Stomach (tissue), 19 donors: ENCODE data around the gene UHRF1. TPM values are rescaled to one million over a fixed set of nuclear protein-coding genes. Genes with fewer than 3 reads are reported as not detected.

Source experiments
- DNase-seq, 2 donors: peaks; one replicate each; pipeline versions ENCODE4 v3.0.0 to v3.0.0-alpha.2; 2013 to 2019
- H3K27ac ChIP-seq, 5 donors: fragments of 200-600 bp in 4 of 5; sonication (generic) in 4 of 5; one replicate each; pipeline ENCODE4 v1.5.1; 2013 to 2019; ENCODE audit warnings: mild to moderate bottlenecking in 1 of 5, moderate library complexity in 1 of 5
- H3K27me3 ChIP-seq, 3 donors: fragments of 200-600 bp; sonication (generic); one replicate each; pipeline ENCODE4 v1.5.1; 2017 to 2019; ENCODE audit warnings: mixed run types in 1 of 3
- H3K36me3 ChIP-seq, 4 donors: fragments of 200-600 bp; sonication (generic); 1 replicate in 3 of 4; 2 replicates in 1 of 4; pipeline ENCODE4 v1.5.1; 2016 to 2019
- H3K4me1 ChIP-seq, 4 donors: fragments of 200-600 bp; sonication (generic); one replicate each; pipeline ENCODE4 v1.5.1; 2016 to 2019
- H3K4me3 ChIP-seq, 4 donors: fragments of 200-600 bp; sonication (generic) in 3 of 4; one replicate each; pipeline ENCODE4 v1.5.1; 2016 to 2019; ENCODE audit warnings: mild to moderate bottlenecking in 1 of 4
- H3K9me3 ChIP-seq, 4 donors: fragments of 200-600 bp; sonication (generic); one replicate each; pipeline ENCODE4 v1.5.1; 2016 to 2019
- EP300 ChIP-seq: sonication (generic); formaldehyde crosslinking; IDR thresholded peaks from one replicate; pipeline ENCODE4 v1.6.1; 2017; ENCODE audit warnings: antibody characterized with exemption
- POLR2A ChIP-seq, 4 donors: fragments of 450-650 bp; IDR thresholded peaks; one replicate each; pipeline ENCODE4 v1.6.1; 2016; ENCODE audit warnings: antibody characterized with exemption in 4 of 4, control low read depth in 2 of 4, mild to moderate bottlenecking in 1 of 4, moderate library complexity in 1 of 4
- POLR2AphosphoS5 ChIP-seq, 3 donors: sonication (generic); formaldehyde crosslinking; IDR thresholded peaks; one replicate each; pipeline ENCODE4 v1.6.1; 2016; ENCODE audit warnings: antibody characterized with exemption in 3 of 3
- WGBS, 5 donors: extraction: QIAGEN DNeasy Blood & Tissue Kit in 3 of 5; methylation state at CpG; one replicate each; pipeline versions ENCODE4 v1.1.5 to v1.1.7; 2013 to 2018; 5-methylcytosine and 5-hydroxymethylcytosine counted together
- intact Hi-C: fragments of 100-400 bp; cut with DNase I; formaldehyde crosslinking; loops from one replicate; pipeline ENCODE4 v1.15.1; 2023; ENCODE audit warnings: low total_unique reads
- long read RNA-seq, 10 donors: transcript quantifications; one replicate each; lab custom pipeline, GENCODE V29; 2026
- polyA plus RNA-seq, 3 donors: library from polyadenylated mRNA; stranded (reverse); fragments of 200-250 nt; gene quantifications; one replicate each; pipeline ENCODE4 v1.2.3, GENCODE V29; 2013
- total RNA-seq, 5 donors: library from RNA; depleted of rRNA; stranded (reverse); fragments of >200 nt; gene quantifications; one replicate each; pipeline versions ENCODE4 v1.1.0 to v1.2.3, GENCODE V29; 2014 to 2016
- TF ChIP-seq, protein P1 (sequence below), 7 experiments: fragments of 450-650 bp in 4 of 7; fragments of 200-600 bp in 3 of 7; sonication (generic) in 3 of 7; IDR thresholded peaks; one replicate each; pipeline ENCODE4 v1.5.1; 2016 to 2019; ENCODE audit warnings: antibody characterized with exemption in 7 of 7, control low read depth in 2 of 7, mild to moderate bottlenecking in 1 of 7
- donor health status: healthy with polysubstance abuse.
- donor health status: Bipolar disorder and iron deficiency.
- donor health status: healthy.

UHRF1 gene
- total RNA-seq = 10 to 100 TPM in 1 of 5 donors, 1 to 10 TPM in 2, under 1 TPM in 2; 0.58 to 20.5 (median 6.4) TPM
- 1 to 10 TPM; 2.0 to 4.4 (median 3.8) TPM for polyA plus RNA-seq
- long read RNA-seq, donor 1 = 0 reads
- long read RNA-seq, donor 2 = 0 reads
- long read RNA-seq, donor 3, partial matches to known transcripts = 0 of 1 reads
- long read RNA-seq, donor 3, other reads (novel, unspliced or antisense) = 0 of 1 reads
- long read RNA-seq, donor 4, partial matches to known transcripts = 0 of 1 reads
- long read RNA-seq, donor 4, other reads (novel, unspliced or antisense) = 0 of 1 reads
- long read RNA-seq, donor 5, partial matches to known transcripts = 0 of 4 reads
- long read RNA-seq, donor 5, other reads (novel, unspliced or antisense) = 0 of 4 reads
- long read RNA-seq, donor 6, partial matches to known transcripts = 0 of 4 reads
- long read RNA-seq, donor 6, other reads (novel, unspliced or antisense) = 0 of 4 reads
- long read RNA-seq, donor 7, partial matches to known transcripts = 0 of 1 reads
- long read RNA-seq, donor 7, other reads (novel, unspliced or antisense) = 0 of 1 reads
- long read RNA-seq, donor 8, partial matches to known transcripts = 0 of 1 reads
- long read RNA-seq, donor 8, other reads (novel, unspliced or antisense) = 0 of 1 reads
- long read RNA-seq, donor 9, partial matches to known transcripts = 0 of 1 reads
- long read RNA-seq, donor 9, other reads (novel, unspliced or antisense) = 0 of 1 reads
- long read RNA-seq, donor 10 = 0 reads

DNA sequence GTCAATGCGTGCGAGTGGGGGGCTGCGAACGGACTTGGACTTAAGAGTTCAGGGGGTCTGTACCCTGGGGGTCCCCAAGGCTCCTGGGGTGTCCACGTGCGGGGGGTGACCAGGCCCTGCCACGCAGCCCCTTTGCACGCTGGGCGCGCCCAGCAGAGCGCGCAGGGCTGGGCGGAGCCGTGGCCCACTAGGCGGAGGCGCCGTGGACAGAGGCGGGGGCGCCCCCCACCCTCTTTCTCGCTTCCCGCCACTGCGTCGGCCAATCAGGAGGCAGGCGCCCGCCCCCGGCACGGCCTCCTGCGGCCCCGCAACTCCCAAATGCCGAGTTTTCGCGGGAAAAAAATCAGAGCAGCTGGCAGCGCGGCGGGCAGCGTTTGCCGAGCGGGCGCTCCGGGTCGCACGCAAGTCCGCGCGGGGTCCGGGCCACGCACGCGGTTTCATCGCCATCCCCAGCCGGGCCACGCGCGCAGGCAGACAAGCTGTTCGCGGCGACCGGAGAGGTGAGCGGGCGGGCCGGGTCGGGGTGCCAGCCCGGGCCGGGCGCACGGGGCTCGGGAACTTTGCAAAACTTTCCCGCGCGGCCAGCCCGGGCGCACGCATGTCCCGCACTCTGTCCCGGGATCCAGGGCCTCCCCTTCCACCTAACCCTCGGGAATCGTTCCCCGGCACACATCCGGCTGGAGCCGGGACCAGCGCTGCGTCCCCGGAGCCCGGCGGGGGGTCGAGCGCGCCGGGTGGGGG lies at the start of gene UHRF1:
Gene UHRF1, plus strand, starts transcription at position 346 of the 741 bp plus-strand sequence. CDS start 1,385 bp downstream, outside the sequence.
- TF ChIP-seq POLR2A (IDR thresholded peaks at IDR 0.05) (no peak), EP300 (no peak), POLR2AphosphoS5 (IDR thresholded peaks at IDR 0.05) (no peak)
- TF ChIP-seq, protein P1, sequence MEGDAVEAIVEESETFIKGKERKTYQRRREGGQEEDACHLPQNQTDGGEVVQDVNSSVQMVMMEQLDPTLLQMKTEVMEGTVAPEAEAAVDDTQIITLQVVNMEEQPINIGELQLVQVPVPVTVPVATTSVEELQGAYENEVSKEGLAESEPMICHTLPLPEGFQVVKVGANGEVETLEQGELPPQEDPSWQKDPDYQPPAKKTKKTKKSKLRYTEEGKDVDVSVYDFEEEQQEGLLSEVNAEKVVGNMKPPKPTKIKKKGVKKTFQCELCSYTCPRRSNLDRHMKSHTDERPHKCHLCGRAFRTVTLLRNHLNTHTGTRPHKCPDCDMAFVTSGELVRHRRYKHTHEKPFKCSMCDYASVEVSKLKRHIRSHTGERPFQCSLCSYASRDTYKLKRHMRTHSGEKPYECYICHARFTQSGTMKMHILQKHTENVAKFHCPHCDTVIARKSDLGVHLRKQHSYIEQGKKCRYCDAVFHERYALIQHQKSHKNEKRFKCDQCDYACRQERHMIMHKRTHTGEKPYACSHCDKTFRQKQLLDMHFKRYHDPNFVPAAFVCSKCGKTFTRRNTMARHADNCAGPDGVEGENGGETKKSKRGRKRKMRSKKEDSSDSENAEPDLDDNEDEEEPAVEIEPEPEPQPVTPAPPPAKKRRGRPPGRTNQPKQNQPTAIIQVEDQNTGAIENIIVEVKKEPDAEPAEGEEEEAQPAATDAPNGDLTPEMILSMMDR (IDR thresholded peaks at IDR 0.05) = no peak
- H3K27me3 ChIP-seq = peaks cover 0 to 15% (median 10%) of the 10 kb centered on the region in 3 donors
- peak within 1 kb of the TSS in 4 of 5 donors; percentile 9 to 71 (median 52) for H3K27ac ChIP-seq

DNA sequence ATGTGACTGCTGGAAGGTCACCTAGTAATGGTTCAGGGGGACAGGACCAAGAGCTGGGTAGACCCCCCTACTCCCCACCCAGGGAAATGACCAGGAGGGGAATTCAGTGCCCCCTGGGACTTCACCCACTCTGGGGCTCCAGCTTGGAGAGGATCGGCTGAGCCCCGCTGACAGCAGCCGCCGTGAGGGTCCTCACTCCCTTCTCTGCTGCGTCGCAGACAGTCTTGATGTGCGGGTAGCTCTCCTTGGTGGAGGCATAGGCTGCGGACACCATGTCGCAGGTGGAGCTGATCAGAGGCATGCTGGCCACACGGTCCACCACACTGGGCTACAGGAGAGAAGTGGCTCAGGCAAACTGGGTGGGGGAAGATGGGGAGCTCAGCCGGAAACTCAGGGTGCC lies 49.6 kb upstream of the UHRF1 start:
- Histone ChIP-seq H3K36me3 (peaks cover 26 to 83% (median 72%) of the 10 kb centered on the region in 4 donors), H3K4me1 (peaks cover 6 to 16% (median 7%) of the 10 kb centered on the region in 4 donors), H3K27me3 (no peaks in the 10 kb centered on the region), H3K27ac (no peak overlapping the region), H3K4me3 (no peak overlapping the region), H3K9me3 (no peaks in the 10 kb centered on the region)
- DNase-seq = no peak
- WGBS, 5 donors = 94 to 98% (median 96%) methylated on average over 10 to 11 of the region's 11 CpGs
- no peak for TF ChIP-seq POLR2AphosphoS5 (IDR thresholded peaks at IDR 0.05)
- TF ChIP-seq, protein P1 (IDR thresholded peaks at IDR 0.05) = no peak
- no peak for TF ChIP-seq EP300
- no peak for TF ChIP-seq POLR2A (IDR thresholded peaks at IDR 0.05)
- intact Hi-C loops = loop anchor here (5.0 kb wide), 1 partner anchor 52 kb away; no protein-coding TSS in a partner anchor

More for the DNA sequence above, at the start of gene UHRF1:
- H3K4me1 ChIP-seq = peaks cover 24 to 49% (median 36%) of the 10 kb centered on the region in 4 donors
- intact Hi-C loops = no loop called here
- peak in 1 of 2 donors; percentile 64 for DNase-seq
- H3K9me3 ChIP-seq = no peaks in the 10 kb centered on the region
- no peaks in the 10 kb centered on the region for H3K36me3 ChIP-seq
- 2 to 12% (median 2%) methylated on average over 9 to 89 of the region's 89 CpGs; no CpG with 5 or more reads in 1 of the 5 donors for WGBS, 5 donors
- peak within 1 kb of the TSS; percentile 66 to 82 (median 74) for H3K4me3 ChIP-seq

DNA sequence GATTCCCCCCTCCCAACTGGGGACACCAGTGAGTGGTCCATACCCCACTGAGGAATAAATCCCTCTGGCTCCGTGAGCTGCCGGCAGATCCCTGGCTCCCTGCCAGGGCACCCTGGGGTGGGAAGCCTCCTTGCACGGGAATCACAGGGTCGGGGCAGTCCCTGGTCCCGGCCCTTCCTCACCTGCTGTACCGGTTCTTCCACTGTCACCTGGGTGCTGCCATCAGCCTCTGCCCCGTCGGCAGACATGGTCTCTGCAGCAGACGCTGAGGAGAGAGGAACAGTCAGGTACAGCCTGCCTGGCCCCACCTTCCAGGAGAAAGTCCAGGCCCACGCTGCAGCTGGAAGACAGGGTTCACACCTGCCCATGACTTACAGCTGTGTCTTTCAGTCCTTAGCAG lies 48.2 kb upstream of the UHRF1 start:
- Histone ChIP-seq H3K27ac (peak overlapping the region in 1 of 5 donors; percentile 16), H3K4me1 (peaks cover 6 to 29% (median 11%) of the 10 kb centered on the region in 4 donors), H3K36me3 (peaks cover 22 to 68% (median 58%) of the 10 kb centered on the region in 4 donors), H3K9me3 (no peaks in the 10 kb centered on the region), H3K4me3 (no peak overlapping the region), H3K27me3 (no peaks in the 10 kb centered on the region)
- peak; percentile 58 to 77 for DNase-seq
- intact Hi-C loops = no loop called here
- whole genome bisulfite sequencing, 5 donors = 32 to 55% (median 43%) methylated on average over 6 to 10 of the region's 10 CpGs
- TF ChIP-seq, protein P1 (IDR thresholded peaks at IDR 0.05) = no peak
- no peak for TF ChIP-seq EP300
- TF ChIP-seq POLR2AphosphoS5 (IDR thresholded peaks at IDR 0.05) = no peak
